ENCODE data around the gene APOOL.

Gene APOOL

GRCh38 chrX:85089321-85089840 is 85.7 kb downstream of the APOOL start:
- no peak for DNase-seq

- DNase-seq, result no peak
Measured at GRCh38 chrX:85107407-85107806, 103.7 kb downstream of the APOOL start.

GRCh38 chrX:85108165-85108564 is 104.5 kb downstream of the APOOL start:
- DNase-seq, result no peak

GRCh38 chrX:85109235-85109634 is 105.6 kb downstream of the APOOL start:
- DNase-seq, result no peak

GRCh38 chrX:85111347-85111746 is 107.7 kb downstream of the APOOL start:
- DNase-seq, result no peak

DNA sequence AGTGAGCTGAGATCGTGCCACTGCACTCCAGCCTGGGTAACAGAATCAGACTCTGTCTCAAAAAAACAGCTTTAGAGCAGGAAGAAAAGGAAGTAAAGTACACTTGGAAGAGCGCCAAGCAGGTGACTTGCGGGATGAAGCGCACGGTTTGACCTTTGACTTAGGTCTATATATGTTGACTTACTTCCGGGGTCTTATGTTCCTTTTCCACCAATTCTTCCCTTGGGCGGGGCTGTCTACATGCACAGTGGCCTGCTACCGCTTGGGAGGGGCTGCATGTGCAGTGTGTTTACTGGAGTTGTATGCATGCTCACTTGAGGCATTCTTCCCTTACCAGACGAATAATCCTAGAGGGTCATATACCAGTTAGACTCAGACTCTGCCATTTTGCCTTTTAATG is 108.6 kb downstream of the APOOL start:
- no peak for DNase-seq

DNA sequence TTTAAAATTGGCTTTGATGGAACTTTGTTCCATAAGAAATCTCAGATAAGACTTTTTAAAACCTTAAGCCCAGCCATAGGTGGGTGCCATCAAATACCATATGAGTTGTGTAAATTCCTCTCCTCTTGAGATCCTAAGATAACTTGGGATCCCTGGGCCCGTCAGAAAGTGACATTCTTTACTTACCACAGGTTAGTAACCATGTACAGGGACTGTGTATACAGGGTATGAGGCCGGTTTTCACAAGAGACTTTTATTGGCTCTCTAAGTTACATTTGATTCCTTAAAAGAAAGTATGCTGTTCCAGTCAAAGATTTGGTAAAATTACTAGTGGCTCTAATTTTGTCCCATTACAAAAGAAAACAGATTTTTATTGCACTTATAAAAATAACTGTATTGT is 110.1 kb downstream of the APOOL start:
- DNase-seq, result no peak

DNA sequence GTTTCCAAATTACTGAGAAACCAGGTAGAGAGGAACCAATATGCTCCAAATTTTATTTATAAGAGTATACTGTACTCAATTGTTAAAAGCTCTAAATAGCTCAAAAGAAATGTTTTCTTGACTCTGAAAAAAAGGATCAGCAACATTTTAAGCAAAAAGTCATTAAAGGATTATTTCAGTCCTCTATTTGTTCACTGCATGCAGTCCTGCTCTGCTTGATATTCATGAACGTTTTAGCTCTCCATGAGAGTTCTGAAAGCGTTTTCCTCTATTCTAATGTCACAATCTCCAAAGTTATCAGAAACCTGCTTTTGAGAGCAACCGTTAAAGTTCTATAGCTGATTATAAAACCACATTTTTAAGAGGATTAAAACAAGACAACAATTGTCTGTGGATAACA is 110.5 kb downstream of the APOOL start:
- no peak for DNase-seq

GRCh38 chrX:85114776-85115175 is 111.1 kb downstream of the APOOL start:
- no peak for DNase-seq

DNA sequence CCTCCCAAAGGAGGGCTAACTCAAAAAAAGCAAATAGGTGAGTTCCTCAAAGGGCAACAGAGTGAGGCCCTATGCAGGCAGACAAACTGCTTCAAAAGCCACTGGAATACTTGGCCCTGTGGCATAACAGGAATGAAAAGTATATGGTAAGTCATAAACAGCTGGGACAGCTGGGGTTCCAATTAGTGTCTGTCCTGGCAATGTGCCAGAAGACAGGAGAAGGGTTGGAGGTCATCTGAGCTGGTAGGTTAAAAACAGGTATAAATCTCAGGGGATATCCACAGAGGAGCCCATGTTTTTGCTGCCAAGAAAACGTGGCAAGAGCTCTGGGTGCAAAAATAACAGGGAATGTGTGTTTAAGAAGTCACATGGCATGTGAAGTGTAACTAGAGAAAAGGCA is 111.6 kb downstream of the APOOL start:
- DNase-seq, result no peak

- no peak for DNase-seq
Measured at GRCh38 chrX:85136409-85136808, 132.7 kb downstream of the APOOL start.

DNA sequence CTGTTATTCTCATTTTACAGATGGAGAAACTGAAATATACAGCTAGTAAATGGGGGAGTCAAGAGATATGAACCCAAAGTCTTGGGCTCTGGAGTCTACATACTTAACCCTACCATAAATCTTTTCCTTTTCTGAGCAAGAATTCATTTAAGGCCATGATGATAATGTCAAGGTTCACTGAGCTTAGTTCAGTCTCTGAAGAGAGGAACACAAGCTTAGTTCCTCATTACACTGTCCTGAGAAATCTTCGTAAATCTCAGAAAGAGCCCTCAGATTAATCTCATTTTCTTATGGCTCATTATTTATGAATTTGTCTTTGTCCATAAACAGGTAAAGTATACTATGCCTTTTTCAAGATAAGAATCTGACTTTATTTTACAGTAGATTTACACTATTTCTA is 135.7 kb downstream of the APOOL start:
- no peak for DNase-seq

GRCh38 chrX:85140964-85141363 is 137.3 kb downstream of the APOOL start:
- no peak for DNase-seq

All from NCI-H2107 (cell line).